Smooth muscle cell of the brain vasculature (primary cell): ENCODE results near the gene SMOC2.
"Not testable (repeated sequence)": the region's sequence is repeated elsewhere in the genome, so short reads cannot be mapped to it uniquely, and the experiment has no call there.

Experiments
- DNase-seq: peaks from one replicate; pipeline ENCODE4 v3.0.0-alpha.2; 2012; ENCODE audit warnings: low read depth, low spot score

Gene SMOC2

GRCh38 chr6:168649209-168649608 lies 208.2 kb downstream of the SMOC2 start:
- DNase-seq: no peak

GRCh38 chr6:168650671-168651111 lies 209.7 kb downstream of the SMOC2 start:
- DNase-seq: no peak

- DNase-seq: no peak
These were observed 214.6 kb downstream of the SMOC2 start for GRCh38 chr6:168655462-168656152.

GRCh38 chr6:168658059-168658458 lies 217.1 kb downstream of the SMOC2 start:
- DNase-seq: no peak

- DNase-seq: no peak
These were observed 219.5 kb downstream of the SMOC2 start for GRCh38 chr6:168660400-168660945.

GRCh38 chr6:168662301-168662936 lies 221.4 kb downstream of the SMOC2 start:
- DNase-seq: no peak

- DNase-seq: no peak
These were observed 222.1 kb downstream of the SMOC2 start for GRCh38 chr6:168663041-168663440.

- no peak for DNase-seq
These were observed 224.0 kb downstream of the SMOC2 start for GRCh38 chr6:168664956-168665355.

GRCh38 chr6:168666170-168666569 lies 225.2 kb downstream of the SMOC2 start:
- no peak for DNase-seq

- no peak for DNase-seq
These were observed 225.9 kb downstream of the SMOC2 start for GRCh38 chr6:168666699-168667427.

- DNase-seq: no peak
These were observed 226.4 kb downstream of the SMOC2 start for GRCh38 chr6:168667428-168667805.

GRCh38 chr6:168670401-168670985 lies 229.5 kb downstream of the SMOC2 start:
- DNase-seq: no peak

GRCh38 chr6:168671028-168671862 lies 230.3 kb downstream of the SMOC2 start:
- DNase-seq: no peak

- DNase-seq: no peak
These were observed 231.0 kb downstream of the SMOC2 start for GRCh38 chr6:168671863-168672546.

- no peak for DNase-seq
These were observed 233.6 kb downstream of the SMOC2 start for GRCh38 chr6:168674595-168674994.

GRCh38 chr6:168675375-168675774 lies 234.4 kb downstream of the SMOC2 start:
- no peak for DNase-seq

- DNase-seq: no peak
These were observed 235.1 kb downstream of the SMOC2 start for GRCh38 chr6:168675933-168676551.

- DNase-seq: no peak
These were observed 235.8 kb downstream of the SMOC2 start for GRCh38 chr6:168676552-168677322.

GRCh38 chr6:168677323-168677781 lies 236.4 kb downstream of the SMOC2 start:
- not testable (repeated sequence) for DNase-seq
